M059J (cell line): ENCODE data around the gene KLF18. TPM values are rescaled to one million over a fixed set of nuclear protein-coding genes. Genes with fewer than 3 reads are reported as not detected.

Experiments used
- total RNA-seq: library from RNA; depleted of rRNA; stranded (reverse); fragments of >200 nt; shearing (Covaris generic); gene quantifications from 2 replicates; pipeline ENCODE4 v1.2.3, GENCODE V29; 2014; rRNA removed

Gene KLF18
- total RNA-seq, 1 experiment from 2014 or later, result not detected

Other genes with a start within 250 kb of the KLF18 start
- gene ARTN, start 207.8 kb downstream of the KLF18 start, total RNA-seq, result 4.0 and 4.4 TPM in 2 replicates
- gene IPO13, start 194.7 kb downstream of the KLF18 start, total RNA-seq, result 15.3 and 26.5 TPM in 2 replicates
- 28.1 and 33.9 TPM in 2 replicates for gene DPH2, start 171.6 kb downstream of the KLF18 start, total RNA-seq
- gene ATP6V0B, start 166.7 kb downstream of the KLF18 start, total RNA-seq, result 242 and 249 TPM in 2 replicates
- 99.4 and 111 TPM in 2 replicates for gene B4GALT2, start 162.4 kb downstream of the KLF18 start, total RNA-seq
- gene CCDC24, start 150.0 kb downstream of the KLF18 start, total RNA-seq, result 10.6 and 11.1 TPM in 2 replicates
- gene SLC6A9, start 110.2 kb downstream of the KLF18 start, total RNA-seq, result 2.1 and 5.1 TPM in 2 replicates
- 0.37 and 0.64 TPM in 2 replicates for gene KLF17, start 22.8 kb downstream of the KLF18 start, total RNA-seq
- gene DMAP1, start 71.8 kb upstream of the KLF18 start, total RNA-seq, result 13.7 and 29.3 TPM in 2 replicates
- gene ERI3, start 213.6 kb upstream of the KLF18 start, total RNA-seq, result 83.0 and 87.6 TPM in 2 replicates